Measurements from ENCODE around the gene RENBP.

Gene RENBP

DNA sequence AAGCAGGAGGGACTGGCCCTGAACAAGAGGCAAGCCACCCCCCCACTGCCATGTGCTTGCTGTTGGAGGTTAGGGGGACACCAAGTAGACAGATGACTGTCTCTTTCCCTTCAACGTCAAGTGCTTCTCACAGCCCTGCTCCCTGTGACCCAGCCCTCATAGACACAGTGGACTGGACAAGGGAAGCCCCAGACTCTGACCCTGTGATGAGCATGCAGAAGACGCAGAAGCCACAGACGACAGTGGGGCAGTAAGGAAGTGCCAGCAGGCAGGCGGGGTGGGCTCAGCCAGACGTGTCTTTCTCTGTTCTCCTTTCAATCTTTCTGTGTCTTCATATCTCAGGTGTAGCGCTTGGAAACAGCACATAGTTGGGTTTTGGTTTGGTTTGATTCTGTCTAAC lies 56.1 kb downstream of the RENBP start:
- no peak for DNase-seq (ENCODE audit: low read depth)

DNA sequence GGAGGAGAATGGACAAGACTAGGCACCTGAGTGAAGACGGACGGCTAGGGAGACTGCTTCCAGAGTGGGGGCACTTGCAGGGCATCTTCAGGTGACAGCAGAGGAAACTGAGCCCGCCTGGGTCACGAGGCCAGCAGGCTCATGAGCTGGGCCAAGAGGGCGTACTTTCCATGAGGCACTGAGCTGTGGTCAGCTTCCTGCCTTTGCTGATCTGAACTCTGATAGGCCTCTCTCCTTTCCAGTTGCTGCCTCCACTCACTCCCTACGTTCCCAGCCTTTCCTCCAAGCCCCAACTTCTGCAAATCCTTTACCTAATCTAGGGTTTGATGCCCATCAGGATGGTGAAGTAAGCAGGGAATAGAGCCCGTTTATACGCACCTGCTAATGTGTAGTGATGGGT lies 57.1 kb downstream of the RENBP start:
- no peak for DNase-seq (ENCODE audit: low read depth)

DNA sequence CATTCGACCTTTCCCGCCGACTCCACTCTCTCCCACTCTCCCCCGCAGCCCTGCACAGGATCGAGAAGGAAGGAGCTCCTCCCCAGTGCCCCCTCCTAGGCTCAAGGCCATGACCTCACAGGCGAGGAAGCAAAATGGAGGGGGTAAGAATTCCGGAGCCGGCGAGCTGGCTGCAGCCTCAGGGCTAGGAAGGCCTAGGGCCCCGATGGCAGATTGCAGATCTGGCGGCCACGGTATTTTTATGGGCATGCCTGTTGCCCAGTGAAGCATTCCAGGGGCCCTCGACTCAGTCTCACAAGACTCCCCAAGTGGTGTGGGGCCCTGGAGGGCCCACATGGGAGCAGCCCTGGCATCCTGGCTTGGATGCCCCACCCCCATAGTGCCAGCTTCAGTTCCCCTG lies 57.5 kb downstream of the RENBP start:
- DNase-seq (ENCODE audit: low read depth) = no peak

DNA sequence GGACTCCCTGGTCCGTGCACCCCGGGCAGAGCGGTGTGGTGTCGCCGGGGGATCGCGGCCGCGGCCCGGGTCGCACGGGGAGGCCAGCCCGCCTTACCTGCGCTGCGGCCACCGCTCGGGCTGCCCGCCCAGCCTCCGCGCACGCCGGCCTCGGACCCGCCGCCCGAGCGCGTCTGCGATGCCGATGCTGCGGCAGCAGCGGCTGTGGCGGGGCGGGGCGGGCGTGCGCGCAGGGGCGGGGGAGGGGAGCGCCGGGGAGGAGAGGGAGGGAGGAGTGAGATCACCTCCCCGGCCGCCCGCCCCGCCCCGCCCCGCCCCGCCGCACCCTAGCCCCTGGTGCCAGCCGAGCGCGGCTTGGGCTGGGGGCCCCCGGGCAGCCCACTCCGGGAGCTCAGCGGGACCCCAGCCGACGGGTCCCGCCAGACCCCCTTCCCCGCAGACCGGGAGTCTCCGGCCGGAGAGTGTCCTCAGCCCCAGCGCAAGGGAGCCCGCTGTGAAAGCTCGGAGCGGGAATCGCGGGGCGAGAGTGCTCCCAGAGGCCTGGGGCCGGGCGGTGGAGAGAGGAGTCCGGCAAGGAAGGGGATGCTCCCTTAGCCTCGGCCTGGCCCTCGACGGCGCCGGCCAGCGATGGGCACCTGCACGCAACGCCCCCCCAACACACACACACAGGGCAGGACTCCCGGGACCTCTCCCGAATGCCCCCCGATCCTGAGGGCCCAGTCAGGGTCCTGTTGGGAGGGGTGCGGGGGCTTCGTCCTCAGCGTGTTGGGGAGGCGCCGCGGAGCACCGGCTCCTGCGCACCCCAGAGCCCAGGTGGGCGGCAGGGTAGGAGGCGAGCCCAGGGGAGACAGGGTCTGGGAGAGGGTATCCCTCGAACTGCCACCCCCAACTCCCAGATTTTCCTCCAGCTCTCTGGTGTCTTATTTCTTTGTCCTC lies 58.2 kb downstream of the RENBP start, which contains the start of gene L1CAM:
Gene L1CAM (minus strand): TSS at position 206 of the 936 bp plus-strand sequence. CDS start 10,337 bp downstream, outside the sequence.
- no peak for DNase-seq (ENCODE audit: low read depth)

Measured in stimulated activated CD8-positive, alpha-beta memory T cell treated with anti-CD3 and anti-CD28 coated beads, Interleukin-12 subunit alpha, Interleukin-12 subunit beta, amount 100 ng/mL, for 4 hours (primary cell).